Measurements from ENCODE around the gene UBE2J1. TPM values are rescaled to one million over a fixed set of nuclear protein-coding genes. Genes with fewer than 3 reads are reported as not detected.
A peak's percentile ranks its signal among the peaks of the same experiment; 100 is the strongest.

UBE2J1 gene
- total and polyA plus RNA-seq, 2 donors (not counting 3 experiments of a cell fraction or from before 2014, with no cell fraction given): 44.4 to 96.6 TPM

DNA sequence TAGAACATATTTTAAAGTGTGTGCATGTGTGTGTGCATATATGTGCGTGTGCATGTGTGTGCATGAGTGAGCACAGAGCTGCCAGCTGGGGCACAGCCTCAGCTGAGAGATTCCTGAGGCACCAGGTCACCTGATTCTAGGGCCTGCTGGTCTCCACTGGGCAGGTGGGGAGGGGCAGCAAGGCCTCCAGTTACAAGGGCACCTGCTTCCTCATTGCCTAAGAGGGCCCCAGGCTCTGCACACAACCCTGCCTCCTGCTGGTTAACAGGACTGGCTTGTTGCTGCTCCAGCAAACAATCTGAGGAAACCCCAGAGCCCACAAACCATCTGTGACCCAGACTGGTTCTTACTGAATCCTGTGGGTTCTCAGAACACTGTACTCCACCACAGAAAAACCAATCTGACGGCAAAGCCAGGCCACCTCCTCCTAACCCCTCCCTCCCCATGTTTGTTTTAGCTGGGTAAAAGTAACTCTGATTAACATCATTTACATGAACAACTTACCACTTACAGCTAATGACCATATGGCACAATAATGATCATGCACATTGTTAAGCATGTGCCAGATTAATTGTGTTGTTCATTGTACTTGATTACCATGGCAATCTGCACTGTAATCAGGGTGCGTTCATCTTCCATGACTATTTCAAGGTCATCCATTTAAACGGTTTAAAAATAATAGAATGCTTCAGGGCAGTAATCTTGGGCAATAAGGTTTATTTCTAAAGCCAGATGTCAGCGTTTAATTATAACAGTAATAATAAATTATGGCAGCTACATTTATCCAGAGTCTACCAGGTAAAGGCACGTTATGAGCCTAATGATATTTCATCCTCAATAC lies 23.1 kb upstream of the UBE2J1 start:
- H3K4me1 ChIP-seq (ENCODE audit: control insufficient read depth, extremely low read depth, insufficient read depth, low read length): no peaks in the 10 kb centered on the region
- no peaks in the 10 kb centered on the region for H3K79me2 ChIP-seq (ENCODE audit: control insufficient read depth, insufficient read depth, low read length)
- intact Hi-C loops (cut with micrococcal nuclease): no loop called here
- DNase-seq (ENCODE audit: low read depth, low spot score) (no peak), FAIRE-seq (no peak)
- CTCF ChIA-PET: interaction anchor here (1.0 to 1.5 kb wide), 4 partner anchors 8 to 393 kb away, joined by 4 to 6 read pairs (median 4); no protein-coding TSS in a partner anchor
- no peak overlapping the region for H3K4me3 ChIP-seq (replicated peaks in 1 of 3; ENCODE audit: insufficient read depth in 1 of 3, low read depth in 1 of 3, low read length in 3 of 3)
- no peak overlapping the region for H3K4me2 ChIP-seq (ENCODE audit: insufficient read depth, low read length)
- TF ChIP-seq CTCF (IDR thresholded peaks at IDR 0.05; ENCODE audit: extremely low read depth in 1 of 2, insufficient read depth in 1 of 2, low read depth in 1 of 2, low read length in 2 of 2) (peak in 1 of 2 donors; percentile 25), FOS (IDR thresholded peaks at IDR 0.05; ENCODE audit: borderline replicate concordance, insufficient read depth, low read length) (no peak)
- H2AFZ ChIP-seq (ENCODE audit: low read depth, low read length): no peak overlapping the region
- no peaks in the 10 kb centered on the region for H3K36me3 ChIP-seq (ENCODE audit: control insufficient read depth in 2 of 2, extremely low read depth in 1 of 2, insufficient read depth in 2 of 2, low read length in 2 of 2)
- no peak overlapping the region for H3K9ac ChIP-seq (replicated peaks; ENCODE audit: extremely low read depth, insufficient read depth, low read length)
- no peaks in the 10 kb centered on the region for H3K9me1 ChIP-seq (replicated peaks; ENCODE audit: control insufficient read depth, extremely low read depth, insufficient read depth, low read length)
- H3K9me3 ChIP-seq (replicated peaks; ENCODE audit: control insufficient read depth, insufficient read depth, low read length): no peaks in the 10 kb centered on the region
- POLR2A ChIA-PET: interaction anchor here (0.5 kb wide), 1 partner anchor 239 kb away, joined by 5 read pairs; no protein-coding TSS in a partner anchor
- peaks cover 3 to 6% of the 10 kb centered on the region in 2 experiments for H3K27me3 ChIP-seq (ENCODE audit: control insufficient read depth in 2 of 2, insufficient read depth in 2 of 2, low read length in 2 of 2)
- H4K20me1 ChIP-seq (replicated peaks; ENCODE audit: control insufficient read depth, extremely low read depth, insufficient read depth, low read length): no peaks in the 10 kb centered on the region
- BruUV-seq (replicated peaks): no TSS peak
- H3K27ac ChIP-seq (ENCODE audit: insufficient read depth, low read depth, low read length): no peak overlapping the region
- dilution Hi-C loops (cut with MboI; ENCODE audit: extremely low pct_ligation_motif_present, low sequenced_read_pairs): no loop called here

DNA sequence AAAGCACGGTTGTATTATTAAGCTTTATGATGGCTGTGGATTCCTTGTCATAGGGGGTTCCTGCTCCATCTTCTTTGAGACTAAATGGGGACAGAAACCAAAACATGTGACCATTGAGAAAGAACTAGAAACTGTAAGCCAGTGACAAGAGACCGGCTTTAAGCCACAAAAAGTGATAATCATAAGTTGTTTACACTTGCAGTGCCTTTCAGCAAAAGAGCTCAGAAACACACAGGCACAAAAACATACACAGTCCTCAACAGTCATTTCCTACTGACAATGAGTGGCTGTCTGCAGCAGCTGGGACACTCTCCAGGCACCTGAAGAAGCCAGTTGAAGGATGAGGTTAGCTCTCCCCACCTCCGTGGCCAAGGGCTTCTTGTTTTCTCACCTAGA lies 20.0 kb upstream of the UBE2J1 start:
- no TSS peak for BruUV-seq (replicated peaks)
- dilution Hi-C loops (cut with MboI; ENCODE audit: extremely low pct_ligation_motif_present, low sequenced_read_pairs): no loop called here

More for the DNA sequence above, 20.0 kb upstream of the UBE2J1 start:
- Histone ChIP-seq H3K4me1 (ENCODE audit: control insufficient read depth, extremely low read depth, insufficient read depth, low read length) (peaks cover 3% of the 10 kb centered on the region), H4K20me1 (replicated peaks; ENCODE audit: control insufficient read depth, extremely low read depth, insufficient read depth, low read length) (no peaks in the 10 kb centered on the region), H3K4me2 (ENCODE audit: insufficient read depth, low read length) (no peak overlapping the region), H3K36me3 (ENCODE audit: control insufficient read depth in 2 of 2, extremely low read depth in 1 of 2, insufficient read depth in 2 of 2, low read length in 2 of 2) (no peaks in the 10 kb centered on the region), H3K9ac (replicated peaks; ENCODE audit: extremely low read depth, insufficient read depth, low read length) (no peak overlapping the region), H3K9me3 (replicated peaks; ENCODE audit: control insufficient read depth, insufficient read depth, low read length) (no peaks in the 10 kb centered on the region), H3K79me2 (ENCODE audit: control insufficient read depth, insufficient read depth, low read length) (no peaks in the 10 kb centered on the region), H3K9me1 (replicated peaks; ENCODE audit: control insufficient read depth, extremely low read depth, insufficient read depth, low read length) (no peaks in the 10 kb centered on the region), H3K27ac (ENCODE audit: insufficient read depth, low read depth, low read length) (no peak overlapping the region), H3K4me3 (replicated peaks in 1 of 3; ENCODE audit: insufficient read depth in 1 of 3, low read depth in 1 of 3, low read length in 3 of 3) (no peak overlapping the region), H3K27me3 (ENCODE audit: control insufficient read depth in 2 of 2, insufficient read depth in 2 of 2, low read length in 2 of 2) (peaks cover 0 to 1% of the 10 kb centered on the region in 2 experiments), H2AFZ (ENCODE audit: low read depth, low read length) (peak overlapping the region; percentile 18)
- FAIRE-seq (no peak), DNase-seq (ENCODE audit: low read depth, low spot score) (no peak)
- ChIA-PET POLR2A (no interaction called here), CTCF (interaction anchor here (0.7 to 4.0 kb wide), 53 partner anchors 8 to 1109 kb away, joined by 3 to 59 read pairs (median 5); partner anchors contain the start of genes ANKRD6, GABRR2, PNRC1 and UBE2J1)
- no peak for TF ChIP-seq POLR2A (IDR thresholded peaks at IDR 0.05; ENCODE audit: low read depth, low read length)
- TF ChIP-seq POLR2AphosphoS5 (IDR thresholded peaks at IDR 0.05; ENCODE audit: insufficient read depth, low read depth, low read length): no peak
- TF ChIP-seq MAX (IDR thresholded peaks at IDR 0.05; ENCODE audit: insufficient read depth, insufficient read length): no peak
- TF ChIP-seq FOS (IDR thresholded peaks at IDR 0.05; ENCODE audit: borderline replicate concordance, insufficient read depth, low read length): no peak
- no peak for TF ChIP-seq MYC (IDR thresholded peaks at IDR 0.05; ENCODE audit: low read depth, low read length)
- TF ChIP-seq CTCF (IDR thresholded peaks at IDR 0.05; ENCODE audit: extremely low read depth in 1 of 2, insufficient read depth in 1 of 2, low read depth in 1 of 2, low read length in 2 of 2): no peak
- TF ChIP-seq JUN (IDR thresholded peaks at IDR 0.05; ENCODE audit: borderline replicate concordance, insufficient read depth, insufficient read length, low read depth): no peak
- no peak for TF ChIP-seq EZH2 (IDR thresholded peaks at IDR 0.05; ENCODE audit: borderline replicate concordance, low read depth, low read length, severe bottlenecking)
- TF ChIP-seq GATA2 (IDR thresholded peaks at IDR 0.05; ENCODE audit: insufficient read depth, insufficient read length, low read depth, low read length): no peak
- intact Hi-C loops (cut with micrococcal nuclease): loop anchor here (1.0 kb wide), 2 partner anchors 39 to 238 kb away; no protein-coding TSS in a partner anchor

Data from endothelial cell of umbilical vein (primary cell).